Bronchial epithelial cell (primary cell): ENCODE results near the gene GYPC. TPM values are rescaled to one million over a fixed set of nuclear protein-coding genes. Genes with fewer than 3 reads are reported as not detected.

ENCODE experiments used
- DNase-seq: peaks from one replicate; pipeline ENCODE4 v3.0.0-alpha.2; 2010; ENCODE audit warnings: low read depth
- FAIRE-seq: peaks from 2 replicates; lab custom pipeline; 2011; peaks lifted over from hg19 to GRCh38; lab: Jason Lieb, UNC
- H3K27me3 ChIP-seq: 2 replicates; pipeline ENCODE4 v1.5.1; 2011; ENCODE audit warnings: low read length; ENCODE audit not compliant: control insufficient read depth, insufficient read depth
- H3K36me3 ChIP-seq: 2 replicates; pipeline ENCODE4 v1.5.1; 2011; ENCODE audit warnings: low read length; ENCODE audit not compliant: control insufficient read depth, insufficient read depth
- H3K4me3 ChIP-seq: 2 replicates; pipeline ENCODE4 v1.5.1; 2011; ENCODE audit warnings: mild to moderate bottlenecking, low read depth, low read length, control low read depth
- CTCF ChIP-seq: IDR thresholded peaks from 2 replicates; pipeline ENCODE4 v1.5.1; 2011; ENCODE audit warnings: mild to moderate bottlenecking, moderate library complexity, low read length, control low read depth, inconsistent platforms; ENCODE audit not compliant: insufficient read depth, severe bottlenecking
- total RNA-seq: library from RNA; depleted of rRNA; stranded (reverse); fragments of >200 nt; gene quantifications from 2 replicates; pipeline ENCODE4 v1.2.1, GENCODE V29; 2014

The GYPC gene
- total RNA-seq, 1 donor from 2014 or later: 0.53 TPM

- FAIRE-seq (no peak), DNase-seq (no peak)
- TF ChIP-seq CTCF: no peak
- Histone ChIP-seq H3K27me3 (no peaks in the 10 kb centered on the region), H3K4me3 (no peak overlapping the region), H3K36me3 (no peaks in the 10 kb centered on the region)
Observed at GRCh38 chr2:126674075-126674744, 18.3 kb downstream of the GYPC start.

DNA sequence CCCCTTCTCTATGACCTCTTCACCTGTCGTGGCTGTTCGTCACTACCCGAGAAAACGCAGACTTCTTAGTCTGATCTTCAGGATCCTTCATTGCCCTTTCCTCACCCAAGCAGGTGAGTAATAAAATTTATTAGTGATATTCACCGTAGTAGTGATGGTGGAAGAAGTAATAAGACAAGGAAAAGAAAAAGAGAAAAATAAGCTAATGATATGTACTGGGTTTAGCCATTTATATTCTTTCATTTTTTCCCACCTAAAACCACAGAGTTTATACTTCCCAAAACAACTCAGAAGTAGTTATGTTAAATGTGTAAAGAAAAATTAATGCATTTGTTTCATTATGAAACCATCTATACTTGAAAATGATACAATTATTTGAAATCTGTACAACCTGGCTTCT, 19.7 kb downstream of the GYPC start:
- no peaks in the 10 kb centered on the region for H3K36me3 ChIP-seq
- TF ChIP-seq CTCF: no peak
- no peaks in the 10 kb centered on the region for H3K27me3 ChIP-seq
- FAIRE-seq: no peak
- no peak for DNase-seq
- H3K4me3 ChIP-seq: no peak overlapping the region

DNA sequence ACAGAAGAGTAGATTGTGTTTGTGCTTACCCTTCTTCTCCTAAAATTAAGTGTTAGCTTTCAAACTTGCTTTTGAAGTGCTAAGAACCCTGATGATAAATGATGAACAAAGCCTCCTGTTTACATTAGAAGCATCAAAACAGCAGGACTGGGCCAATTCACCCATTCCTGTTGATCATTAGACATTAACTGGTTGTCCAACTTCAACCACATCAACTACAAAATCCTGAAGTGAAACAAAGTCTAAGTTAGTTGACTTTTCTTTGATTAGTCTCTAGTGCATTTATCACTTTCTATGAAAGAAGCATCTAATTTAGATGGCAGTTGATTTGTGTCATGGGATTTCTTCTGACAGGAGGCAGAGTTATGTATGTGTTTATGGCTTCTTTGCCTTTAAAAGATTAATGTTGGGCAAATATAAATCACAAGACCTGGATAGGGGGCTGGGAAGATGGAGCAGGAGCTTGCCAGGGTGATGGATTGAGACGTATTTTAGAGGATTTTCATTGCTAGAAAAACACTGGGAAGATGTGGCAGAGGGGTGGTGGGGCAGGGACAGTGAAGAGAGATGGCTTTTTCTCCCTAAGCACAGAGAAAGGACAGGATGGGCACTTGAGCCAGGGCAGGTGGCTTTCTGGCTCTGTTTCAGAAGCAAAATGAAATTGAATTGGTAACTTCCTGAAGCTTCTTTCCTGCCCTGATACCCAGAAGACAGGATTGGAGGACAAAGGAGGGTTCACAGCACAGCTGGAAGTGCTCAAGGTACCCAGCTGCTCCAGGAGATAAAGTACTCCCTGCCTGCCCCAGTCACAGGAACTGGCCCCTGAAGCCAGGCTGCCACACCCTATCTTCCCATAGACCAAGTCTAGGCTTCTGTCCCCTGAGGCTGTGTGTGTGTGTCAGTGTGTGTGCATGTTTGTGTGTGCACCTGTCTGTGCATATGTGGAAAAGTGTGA, 20.5 kb downstream of the GYPC start:
- DNase-seq (no peak), FAIRE-seq (no peak)
- Histone ChIP-seq H3K36me3 (no peaks in the 10 kb centered on the region), H3K27me3 (no peaks in the 10 kb centered on the region), H3K4me3 (no peak overlapping the region)
- TF ChIP-seq CTCF: no peak

DNA sequence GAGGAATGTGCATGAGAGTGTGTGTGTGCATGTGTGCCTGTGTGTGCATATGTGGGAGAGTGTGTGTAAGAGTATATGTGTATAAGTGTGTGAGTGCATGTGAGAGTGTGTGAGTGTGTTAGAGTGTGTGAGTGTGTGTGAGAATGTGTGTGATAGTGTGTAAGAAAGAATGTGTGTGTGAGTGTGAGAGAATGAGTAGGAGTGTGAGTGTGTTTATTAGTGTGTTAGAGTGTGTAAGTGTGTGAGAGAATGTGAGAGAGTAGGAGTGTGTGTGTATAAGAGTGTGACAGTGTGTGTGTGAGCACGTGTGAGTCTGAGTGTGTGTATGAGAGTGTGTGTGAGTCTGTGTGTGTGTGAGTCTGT, 21.2 kb downstream of the GYPC start:
- FAIRE-seq: peak; percentile 7

More for the DNA sequence above, 21.2 kb downstream of the GYPC start:
- H3K4me3 ChIP-seq: no peak overlapping the region
- no peak for DNase-seq
- TF ChIP-seq CTCF: no peak
- no peaks in the 10 kb centered on the region for H3K36me3 ChIP-seq
- H3K27me3 ChIP-seq: no peaks in the 10 kb centered on the region
